GM23248 (cell line): Measurements from ENCODE around the gene CFAP74. TPM values are rescaled to one million over a fixed set of nuclear protein-coding genes. Genes with fewer than 3 reads are reported as not detected.

ENCODE experiments used
- DNase-seq: peaks from one replicate; pipeline ENCODE4 v3.0.0-alpha.2; 2015
- H2AFZ ChIP-seq: fragments of 200-600 bp; sonication (generic); 2 replicates; pipeline ENCODE4 v1.6.1; 2016; ENCODE audit warnings: antibody characterized with exemption
- H3F3A ChIP-seq: fragments of 200-600 bp; sonication (generic); 2 replicates; pipeline ENCODE4 v1.6.1; 2016; ENCODE audit warnings: mild to moderate bottlenecking, antibody characterized with exemption, mixed run types; ENCODE audit not compliant: insufficient read depth
- H3K27ac ChIP-seq: fragments of 200-600 bp; sonication (generic); 2 replicates; pipeline ENCODE4 v1.5.1; 2016; ENCODE audit warnings: mild to moderate bottlenecking
- H3K27me3 ChIP-seq: fragments of 200-600 bp; sonication (generic); replicated peaks from 2 replicates; pipeline ENCODE4 v1.6.1; 2016; ENCODE audit warnings: mild to moderate bottlenecking; ENCODE audit not compliant: insufficient read depth
- H3K36me3 ChIP-seq: fragments of 200-600 bp; sonication (generic); 2 replicates; pipeline ENCODE4 v1.6.1; 2016; ENCODE audit warnings: low read depth, mild to moderate bottlenecking
- H3K4me1 ChIP-seq: fragments of 200-600 bp; sonication (generic); 2 replicates; pipeline ENCODE4 v1.6.1; 2016; ENCODE audit warnings: mild to moderate bottlenecking; ENCODE audit not compliant: insufficient read depth
- H3K4me2 ChIP-seq: fragments of 200-600 bp; sonication (generic); one replicate; pipeline ENCODE4 v1.6.1; 2016; ENCODE audit warnings: mild to moderate bottlenecking; ENCODE audit not compliant: unreplicated experiment
- H3K4me3 ChIP-seq: fragments of 200-600 bp; sonication (generic); 2 replicates; pipeline ENCODE4 v1.5.1; 2016; ENCODE audit warnings: mild to moderate bottlenecking
- H3K79me2 ChIP-seq: fragments of 200-600 bp; sonication (generic); 2 replicates; pipeline ENCODE4 v1.6.1; 2016; ENCODE audit warnings: mild to moderate bottlenecking; ENCODE audit not compliant: insufficient read depth
- H3K9ac ChIP-seq: fragments of 200-600 bp; sonication (generic); 2 replicates; pipeline ENCODE4 v1.6.1; 2016; ENCODE audit warnings: mild to moderate bottlenecking
- H3K9me2 ChIP-seq: fragments of 200-600 bp; sonication (generic); 2 replicates; pipeline ENCODE4 v1.6.1; 2016; ENCODE audit warnings: mixed run types, mild to moderate bottlenecking, moderate library complexity; ENCODE audit not compliant: insufficient read depth
- H3K9me3 ChIP-seq: fragments of 200-600 bp; sonication (generic); one replicate; pipeline ENCODE4 v1.6.1; 2017; ENCODE audit warnings: low read depth
- H4K20me1 ChIP-seq: fragments of 200-600 bp; sonication (generic); 2 replicates; pipeline ENCODE4 v1.6.0; 2016; ENCODE audit not compliant: insufficient read depth
- EZH2 ChIP-seq: fragments of 200-600 bp; sonication (generic); IDR thresholded peaks from 2 replicates; pipeline ENCODE4 v1.6.1; 2018; ENCODE audit warnings: antibody characterized with exemption, mild to moderate bottlenecking; ENCODE audit not compliant: insufficient read depth, poor library complexity, severe bottlenecking
- EZH2phosphoT487 ChIP-seq: fragments of 200-600 bp; sonication (generic); IDR thresholded peaks from 2 replicates; pipeline ENCODE4 v1.6.1; 2018; ENCODE audit warnings: antibody characterized with exemption, moderate library complexity, mild to moderate bottlenecking, low read depth; ENCODE audit not compliant: insufficient read depth
- WGBS, 2 experiments: methylation state at CpG; one replicate each; pipeline ENCODE4 v1.1.6; 2015 to 2017; ENCODE audit warnings: low lambda C conversion rate in 2 of 2, low coverage in 1 of 2; ENCODE audit errors: missing lambda C conversion rate in 2 of 2; 5-methylcytosine and 5-hydroxymethylcytosine counted together
- in situ Hi-C: fragments of 300-500 bp; cut with MboI; formaldehyde crosslinking; loops from 2 replicates; pipeline ENCODE4 v1.15.0; 2020
- polyA plus RNA-seq: library from polyadenylated mRNA; unstranded; fragments of >200 nt; fragmentation: Nextera tagmentation; extraction: Ambion mirVana; gene quantifications from 2 replicates; pipeline ENCODE4 v1.2.1, GENCODE V29; 2016
- total RNA-seq: library from RNA; depleted of rRNA; stranded (reverse); fragments of >200 nt; shearing (Covaris generic); gene quantifications from 2 replicates; pipeline ENCODE4 v1.2.3, GENCODE V29; 2014

Gene CFAP74
- total and polyA plus RNA-seq, 2 experiments from 2014 or later: not detected

DNA sequence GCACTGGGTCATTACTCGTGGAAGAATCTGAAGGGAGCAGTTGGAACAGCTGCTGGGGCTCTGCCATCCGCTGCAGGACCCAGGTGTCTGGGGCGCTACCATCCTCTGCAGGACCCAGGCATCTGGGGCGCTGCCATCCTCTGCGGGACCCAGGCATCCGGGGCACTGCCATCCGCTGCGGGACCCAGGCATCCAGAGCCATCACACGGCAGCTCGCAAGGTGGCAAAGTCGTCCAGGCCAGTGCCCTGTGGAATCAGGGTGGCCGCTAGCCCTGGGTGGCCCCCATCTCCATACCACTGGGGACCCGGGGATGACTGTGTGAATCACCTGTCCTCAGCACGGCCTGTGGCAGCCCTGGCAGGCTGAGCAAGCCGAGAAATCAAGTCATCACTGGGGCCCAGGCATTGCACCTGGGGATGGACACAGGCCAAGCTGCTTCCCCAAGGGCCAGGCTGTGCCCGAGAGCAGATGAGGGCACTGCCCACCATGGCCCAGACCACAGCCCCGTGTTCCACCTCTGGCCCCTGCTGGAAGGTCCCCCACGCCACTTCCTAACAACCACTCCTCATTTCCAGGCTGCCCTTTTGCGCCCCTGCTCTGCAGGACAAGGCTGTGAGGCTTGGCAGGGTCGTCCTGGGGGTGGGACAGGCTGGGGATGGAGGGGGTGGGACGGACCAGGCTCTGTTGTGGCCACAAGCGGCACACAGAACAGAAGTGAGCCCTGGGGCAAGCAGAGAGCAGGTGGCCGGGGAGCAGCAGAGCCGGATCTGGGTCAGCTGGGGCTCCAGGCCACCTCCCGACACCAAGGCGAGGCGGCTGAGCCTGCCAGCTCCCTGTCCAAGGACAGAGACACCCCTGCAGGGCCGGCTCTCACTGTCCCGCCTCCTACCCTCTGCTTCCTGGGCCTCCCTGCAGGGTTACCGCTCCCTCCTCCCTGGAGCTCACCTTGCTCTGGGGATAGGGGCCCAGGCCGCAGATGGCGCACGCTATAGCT lies 28.3 kb upstream of the CFAP74 start:
- no peaks in the 10 kb centered on the region; the same call in 1 of the 2 replicates for H3K27me3 ChIP-seq
- H3K4me2 ChIP-seq: no peak overlapping the region
- no peaks in the 10 kb centered on the region for H3K9me2 ChIP-seq
- H2AFZ ChIP-seq: no peak overlapping the region
- H3K27ac ChIP-seq: no peak overlapping the region
- no peak for DNase-seq
- TF ChIP-seq EZH2phosphoT487 (no peak), EZH2 (no peak)
- no peaks in the 10 kb centered on the region for H3K36me3 ChIP-seq
- no peaks in the 10 kb centered on the region for H3K79me2 ChIP-seq
- no peaks in the 10 kb centered on the region for H3K9me3 ChIP-seq
- H3F3A ChIP-seq: no peaks in the 10 kb centered on the region
- no peaks in the 10 kb centered on the region for H3K4me1 ChIP-seq
- no peak overlapping the region for H3K9ac ChIP-seq
- no peaks in the 10 kb centered on the region for H4K20me1 ChIP-seq
- no peak overlapping the region for H3K4me3 ChIP-seq
- in situ Hi-C loops: no loop called here
- 54 to 62% methylated on average over 27 to 33 of the region's 33 CpGs for WGBS, 2 experiments

DNA sequence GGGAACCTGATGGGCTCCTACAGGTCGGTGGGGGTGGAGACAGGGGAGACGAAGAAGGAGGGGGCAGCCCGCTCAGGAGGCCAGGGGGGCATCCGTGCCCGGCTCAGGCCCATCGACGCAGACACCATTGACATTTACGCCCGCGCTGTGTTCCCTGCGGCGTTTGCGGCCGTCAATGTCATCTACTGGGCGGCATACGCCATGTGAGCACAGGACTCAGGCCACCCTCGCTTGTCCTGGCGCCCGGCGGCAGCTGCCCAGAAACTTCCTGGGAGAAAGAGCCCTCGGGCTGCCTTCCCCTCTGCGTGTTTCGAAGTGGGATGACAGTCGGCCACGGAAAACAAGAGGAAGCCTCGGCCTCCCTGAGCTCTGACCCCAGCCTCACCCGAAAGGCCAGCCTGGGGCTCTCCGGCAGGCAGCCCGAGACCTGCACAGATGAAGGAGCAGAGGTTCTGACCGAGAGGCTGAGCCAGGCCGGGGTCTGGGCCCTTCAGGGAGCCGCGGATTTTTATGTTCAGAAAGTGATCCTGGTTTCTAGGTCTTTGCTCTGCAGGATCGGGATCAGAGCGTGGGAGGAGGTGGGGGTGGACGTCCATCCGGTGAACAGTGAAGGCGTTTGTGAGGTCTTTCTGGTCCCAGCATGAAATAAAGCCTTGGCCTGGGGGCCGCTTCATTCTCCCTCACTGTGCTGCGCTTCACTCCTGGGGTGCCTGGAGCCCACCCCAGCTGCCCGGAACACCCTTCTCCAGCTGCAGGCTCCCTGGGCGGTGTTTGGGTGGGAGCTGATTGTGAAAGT lies 26.7 kb upstream of the CFAP74 start:
- 75 to 78% methylated on average over 32 to 42 of the region's 42 CpGs for WGBS, 2 experiments
- in situ Hi-C loops: no loop called here
- Histone ChIP-seq H3K4me1 (no peaks in the 10 kb centered on the region), H2AFZ (no peak overlapping the region), H3K36me3 (no peaks in the 10 kb centered on the region), H3K4me3 (no peak overlapping the region), H3F3A (no peaks in the 10 kb centered on the region), H3K4me2 (no peak overlapping the region), H3K27me3 (no peaks in the 10 kb centered on the region; the same call in 1 of the 2 replicates), H3K27ac (no peak overlapping the region), H4K20me1 (no peaks in the 10 kb centered on the region), H3K9ac (no peak overlapping the region), H3K79me2 (no peaks in the 10 kb centered on the region), H3K9me3 (no peaks in the 10 kb centered on the region), H3K9me2 (no peaks in the 10 kb centered on the region)
- no peak for TF ChIP-seq EZH2phosphoT487
- TF ChIP-seq EZH2: no peak
- no peak for DNase-seq

DNA sequence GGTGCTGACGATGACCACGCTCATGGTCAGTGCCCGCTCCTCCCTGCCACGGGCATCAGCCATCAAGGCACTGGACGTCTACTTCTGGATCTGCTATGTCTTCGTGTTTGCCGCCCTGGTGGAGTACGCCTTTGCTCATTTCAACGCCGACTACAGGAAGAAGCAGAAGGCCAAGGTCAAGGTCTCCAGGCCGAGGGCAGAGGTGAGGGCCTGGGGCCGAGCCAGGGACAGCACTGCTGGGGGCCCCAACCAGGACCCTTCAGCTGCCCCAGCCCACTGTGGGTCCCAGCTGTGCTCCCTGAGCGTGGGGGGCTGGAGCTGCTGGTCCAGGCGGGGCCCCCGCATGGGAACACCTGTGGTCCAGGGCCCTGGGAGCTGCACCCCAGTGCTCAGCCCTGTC lies 26.0 kb upstream of the CFAP74 start:
- H4K20me1 ChIP-seq: no peaks in the 10 kb centered on the region
- WGBS, 2 experiments: 75 to 80% methylated on average over 14 of the region's 15 CpGs

DNA sequence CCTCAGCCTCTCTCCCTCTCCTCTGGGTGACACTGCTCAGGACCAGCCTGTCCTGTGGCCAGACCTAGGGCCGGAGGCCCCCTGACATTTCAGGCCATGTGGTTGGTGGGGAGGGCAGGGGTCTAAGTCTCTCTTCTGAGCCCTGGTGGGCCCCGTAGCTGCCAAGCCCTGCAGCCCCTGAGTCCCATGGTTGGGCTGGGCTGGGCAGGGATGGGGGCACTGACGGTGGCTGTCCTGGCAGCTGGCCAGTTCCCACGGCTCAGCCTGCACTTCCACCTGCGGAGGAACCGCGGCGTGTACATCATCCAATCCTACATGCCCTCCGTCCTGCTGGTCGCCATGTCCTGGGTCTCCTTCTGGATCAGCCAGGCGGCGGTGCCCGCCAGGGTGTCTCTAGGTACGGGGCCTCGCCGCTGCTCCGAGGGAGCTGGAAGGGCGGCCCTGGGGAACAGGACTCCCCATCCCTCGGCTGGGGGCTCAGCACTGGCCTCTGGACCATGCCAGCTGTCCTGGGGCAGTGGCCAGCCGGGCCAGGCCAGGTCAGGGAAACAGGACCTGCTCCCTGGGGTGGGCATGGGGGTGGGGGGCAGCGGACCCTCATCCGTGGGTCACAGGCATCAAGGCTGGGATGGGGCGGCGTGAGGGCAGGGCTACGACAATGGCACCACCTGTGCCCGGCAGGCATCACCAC lies 25.4 kb upstream of the CFAP74 start:
- WGBS, 2 experiments: 70 to 77% methylated on average over 15 to 26 of the region's 26 CpGs
- no peaks in the 10 kb centered on the region; the same call in 1 of the 2 replicates for H3K27me3 ChIP-seq
- in situ Hi-C loops: no loop called here

More for the DNA sequence above, 26.0 kb upstream of the CFAP74 start:
- no peaks in the 10 kb centered on the region for H3K4me1 ChIP-seq
- H3F3A ChIP-seq: no peaks in the 10 kb centered on the region
- no peaks in the 10 kb centered on the region for H3K9me2 ChIP-seq
- no peak for DNase-seq
- no peaks in the 10 kb centered on the region; the same call in 1 of the 2 replicates for H3K27me3 ChIP-seq
- no peak overlapping the region for H3K4me2 ChIP-seq
- in situ Hi-C loops: no loop called here
- H3K27ac ChIP-seq: no peak overlapping the region
- TF ChIP-seq EZH2 (no peak), EZH2phosphoT487 (no peak)
- no peak overlapping the region for H3K9ac ChIP-seq
- no peak overlapping the region for H2AFZ ChIP-seq
- no peaks in the 10 kb centered on the region for H3K79me2 ChIP-seq
- no peak overlapping the region for H3K4me3 ChIP-seq
- H3K36me3 ChIP-seq: no peaks in the 10 kb centered on the region
- no peaks in the 10 kb centered on the region for H3K9me3 ChIP-seq

More for the DNA sequence above, 25.4 kb upstream of the CFAP74 start:
- Histone ChIP-seq H2AFZ (no peak overlapping the region), H4K20me1 (no peaks in the 10 kb centered on the region), H3K27ac (no peak overlapping the region), H3F3A (no peaks in the 10 kb centered on the region), H3K9me2 (no peaks in the 10 kb centered on the region), H3K4me2 (no peak overlapping the region), H3K36me3 (no peaks in the 10 kb centered on the region), H3K4me3 (no peak overlapping the region), H3K9ac (no peak overlapping the region), H3K79me2 (no peaks in the 10 kb centered on the region), H3K9me3 (no peaks in the 10 kb centered on the region), H3K4me1 (no peaks in the 10 kb centered on the region)
- DNase-seq: no peak
- TF ChIP-seq EZH2: no peak
- TF ChIP-seq EZH2phosphoT487: no peak
